HEK293 (cell line): ENCODE measurements around the gene SLC35E4.

Source experiments
- ZBTB1 ChIP-seq: fragments of 450-650 bp; formaldehyde crosslinking; IDR thresholded peaks from 2 replicates; pipeline ENCODE4 v1.5.1; 2016; ENCODE audit warnings: missing biosample characterization, missing genetic modification characterization
- ZNF19 ChIP-seq: fragments of 450-650 bp; formaldehyde crosslinking; IDR thresholded peaks from 2 replicates; pipeline ENCODE4; 2016; ENCODE audit warnings: missing biosample characterization, missing genetic modification characterization, low read depth
- ZNF292 ChIP-seq: fragments of 450-650 bp; formaldehyde crosslinking; IDR thresholded peaks from 2 replicates; pipeline ENCODE4 v1.5.1; 2016; ENCODE audit warnings: low read depth, missing biosample characterization, missing genetic modification characterization, borderline replicate concordance
- ZNF404 ChIP-seq: fragments of 450-650 bp; formaldehyde crosslinking; IDR thresholded peaks from 2 replicates; pipeline ENCODE4 v1.5.1; 2017; ENCODE audit warnings: missing biosample characterization, missing genetic modification characterization
- ZNF501 ChIP-seq: fragments of 450-650 bp; formaldehyde crosslinking; IDR thresholded peaks from 2 replicates; pipeline ENCODE4 v1.5.1; 2016; ENCODE audit warnings: missing biosample characterization, missing genetic modification characterization
- ZNF558 ChIP-seq: fragments of 450-650 bp; formaldehyde crosslinking; IDR thresholded peaks from 2 replicates; pipeline ENCODE4 v1.5.1; 2016; ENCODE audit warnings: missing biosample characterization, missing genetic modification characterization
- ZNF660 ChIP-seq: fragments of 450-650 bp; IDR thresholded peaks from 2 replicates; pipeline ENCODE4 v1.5.1; 2018; ENCODE audit warnings: missing biosample characterization, mild to moderate bottlenecking, missing genetic modification characterization
- TF ChIP-seq, protein P1 (sequence below): sonication (generic); formaldehyde crosslinking; IDR thresholded peaks from 2 replicates; pipeline ENCODE4 v1.8.1; 2022; ENCODE audit warnings: mild to moderate bottlenecking, moderate library complexity, missing genetic modification reagents
- TF ChIP-seq, protein P2 (sequence below): fragments of 450-650 bp; formaldehyde crosslinking; optimal IDR thresholded peaks from 2 replicates; pipeline ENCODE3; 2016; ENCODE audit warnings: missing biosample characterization, mild to moderate bottlenecking, missing genetic modification characterization
- TF ChIP-seq, protein P3 (sequence below): fragments of 450-650 bp; formaldehyde crosslinking; IDR thresholded peaks from 2 replicates; pipeline ENCODE4 v1.5.1; 2016; ENCODE audit warnings: missing biosample characterization, missing genetic modification characterization
- TF ChIP-seq, protein P4 (sequence below): fragments of 450-650 bp; formaldehyde crosslinking; IDR thresholded peaks from 2 replicates; pipeline ENCODE4 v1.5.1; 2016; ENCODE audit warnings: missing biosample characterization, missing genetic modification characterization

DNA sequence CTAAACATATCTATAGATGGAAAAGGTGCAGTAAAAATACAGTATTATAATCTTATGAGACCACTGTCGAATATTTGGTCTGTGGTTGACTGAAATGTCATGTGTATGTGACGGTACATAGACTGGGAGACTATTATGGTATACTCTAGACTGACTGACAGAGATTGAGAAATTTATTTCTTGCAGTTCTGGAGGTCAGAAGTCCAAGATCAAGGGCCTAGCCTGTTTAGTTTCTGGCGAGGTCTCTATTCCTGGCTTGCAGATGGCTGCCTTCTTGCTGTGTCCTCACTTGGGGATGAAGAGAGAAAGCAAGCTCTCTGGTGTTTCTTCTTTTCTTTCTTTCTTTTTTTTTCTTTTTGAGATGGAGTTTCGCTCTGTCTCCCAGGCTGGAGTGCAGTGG lies 51.8 kb downstream of the SLC35E4 start:
- TF ChIP-seq ZNF19 (tag by site-specific recombination) (no peak), ZNF501 (tag by site-specific recombination) (no peak), ZBTB1 (tag by site-specific recombination) (no peak), ZNF404 (tag by site-specific recombination) (no peak), ZNF558 (tag by site-specific recombination) (no peak), ZNF660 (tag by site-specific recombination) (no peak), ZNF292 (tag by site-specific recombination) (no peak)
- TF ChIP-seq, protein P1, sequence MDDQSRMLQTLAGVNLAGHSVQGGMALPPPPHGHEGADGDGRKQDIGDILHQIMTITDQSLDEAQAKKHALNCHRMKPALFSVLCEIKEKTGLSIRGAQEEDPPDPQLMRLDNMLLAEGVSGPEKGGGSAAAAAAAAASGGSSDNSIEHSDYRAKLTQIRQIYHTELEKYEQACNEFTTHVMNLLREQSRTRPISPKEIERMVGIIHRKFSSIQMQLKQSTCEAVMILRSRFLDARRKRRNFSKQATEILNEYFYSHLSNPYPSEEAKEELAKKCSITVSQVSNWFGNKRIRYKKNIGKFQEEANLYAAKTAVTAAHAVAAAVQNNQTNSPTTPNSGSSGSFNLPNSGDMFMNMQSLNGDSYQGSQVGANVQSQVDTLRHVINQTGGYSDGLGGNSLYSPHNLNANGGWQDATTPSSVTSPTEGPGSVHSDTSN (CRISPR knock-in tag), result no peak
- TF ChIP-seq, protein P2, sequence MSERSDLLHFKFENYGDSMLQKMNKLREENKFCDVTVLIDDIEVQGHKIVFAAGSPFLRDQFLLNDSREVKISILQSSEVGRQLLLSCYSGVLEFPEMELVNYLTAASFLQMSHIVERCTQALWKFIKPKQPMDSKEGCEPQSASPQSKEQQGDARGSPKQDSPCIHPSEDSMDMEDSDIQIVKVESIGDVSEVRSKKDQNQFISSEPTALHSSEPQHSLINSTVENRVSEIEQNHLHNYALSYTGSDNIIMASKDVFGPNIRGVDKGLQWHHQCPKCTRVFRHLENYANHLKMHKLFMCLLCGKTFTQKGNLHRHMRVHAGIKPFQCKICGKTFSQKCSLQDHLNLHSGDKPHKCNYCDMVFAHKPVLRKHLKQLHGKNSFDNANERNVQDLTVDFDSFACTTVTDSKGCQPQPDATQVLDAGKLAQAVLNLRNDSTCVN (tag by site-specific recombination), result no peak
- TF ChIP-seq, protein P3, sequence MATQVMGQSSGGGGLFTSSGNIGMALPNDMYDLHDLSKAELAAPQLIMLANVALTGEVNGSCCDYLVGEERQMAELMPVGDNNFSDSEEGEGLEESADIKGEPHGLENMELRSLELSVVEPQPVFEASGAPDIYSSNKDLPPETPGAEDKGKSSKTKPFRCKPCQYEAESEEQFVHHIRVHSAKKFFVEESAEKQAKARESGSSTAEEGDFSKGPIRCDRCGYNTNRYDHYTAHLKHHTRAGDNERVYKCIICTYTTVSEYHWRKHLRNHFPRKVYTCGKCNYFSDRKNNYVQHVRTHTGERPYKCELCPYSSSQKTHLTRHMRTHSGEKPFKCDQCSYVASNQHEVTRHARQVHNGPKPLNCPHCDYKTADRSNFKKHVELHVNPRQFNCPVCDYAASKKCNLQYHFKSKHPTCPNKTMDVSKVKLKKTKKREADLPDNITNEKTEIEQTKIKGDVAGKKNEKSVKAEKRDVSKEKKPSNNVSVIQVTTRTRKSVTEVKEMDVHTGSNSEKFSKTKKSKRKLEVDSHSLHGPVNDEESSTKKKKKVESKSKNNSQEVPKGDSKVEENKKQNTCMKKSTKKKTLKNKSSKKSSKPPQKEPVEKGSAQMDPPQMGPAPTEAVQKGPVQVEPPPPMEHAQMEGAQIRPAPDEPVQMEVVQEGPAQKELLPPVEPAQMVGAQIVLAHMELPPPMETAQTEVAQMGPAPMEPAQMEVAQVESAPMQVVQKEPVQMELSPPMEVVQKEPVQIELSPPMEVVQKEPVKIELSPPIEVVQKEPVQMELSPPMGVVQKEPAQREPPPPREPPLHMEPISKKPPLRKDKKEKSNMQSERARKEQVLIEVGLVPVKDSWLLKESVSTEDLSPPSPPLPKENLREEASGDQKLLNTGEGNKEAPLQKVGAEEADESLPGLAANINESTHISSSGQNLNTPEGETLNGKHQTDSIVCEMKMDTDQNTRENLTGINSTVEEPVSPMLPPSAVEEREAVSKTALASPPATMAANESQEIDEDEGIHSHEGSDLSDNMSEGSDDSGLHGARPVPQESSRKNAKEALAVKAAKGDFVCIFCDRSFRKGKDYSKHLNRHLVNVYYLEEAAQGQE (tag by site-specific recombination), result no peak
- TF ChIP-seq, protein P4, sequence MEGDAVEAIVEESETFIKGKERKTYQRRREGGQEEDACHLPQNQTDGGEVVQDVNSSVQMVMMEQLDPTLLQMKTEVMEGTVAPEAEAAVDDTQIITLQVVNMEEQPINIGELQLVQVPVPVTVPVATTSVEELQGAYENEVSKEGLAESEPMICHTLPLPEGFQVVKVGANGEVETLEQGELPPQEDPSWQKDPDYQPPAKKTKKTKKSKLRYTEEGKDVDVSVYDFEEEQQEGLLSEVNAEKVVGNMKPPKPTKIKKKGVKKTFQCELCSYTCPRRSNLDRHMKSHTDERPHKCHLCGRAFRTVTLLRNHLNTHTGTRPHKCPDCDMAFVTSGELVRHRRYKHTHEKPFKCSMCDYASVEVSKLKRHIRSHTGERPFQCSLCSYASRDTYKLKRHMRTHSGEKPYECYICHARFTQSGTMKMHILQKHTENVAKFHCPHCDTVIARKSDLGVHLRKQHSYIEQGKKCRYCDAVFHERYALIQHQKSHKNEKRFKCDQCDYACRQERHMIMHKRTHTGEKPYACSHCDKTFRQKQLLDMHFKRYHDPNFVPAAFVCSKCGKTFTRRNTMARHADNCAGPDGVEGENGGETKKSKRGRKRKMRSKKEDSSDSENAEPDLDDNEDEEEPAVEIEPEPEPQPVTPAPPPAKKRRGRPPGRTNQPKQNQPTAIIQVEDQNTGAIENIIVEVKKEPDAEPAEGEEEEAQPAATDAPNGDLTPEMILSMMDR (tag by site-specific recombination), result no peak
